ENCODE data around the gene HBZ. TPM values are rescaled to one million over a fixed set of nuclear protein-coding genes. Genes with fewer than 3 reads are reported as not detected.
"Not testable (repeated sequence)": the region's sequence is repeated elsewhere in the genome, so short reads cannot be mapped to it uniquely, and the experiment has no call there.

The HBZ gene
- total RNA-seq, 1 donor from 2014 or later, result 1.0 TPM

DNA sequence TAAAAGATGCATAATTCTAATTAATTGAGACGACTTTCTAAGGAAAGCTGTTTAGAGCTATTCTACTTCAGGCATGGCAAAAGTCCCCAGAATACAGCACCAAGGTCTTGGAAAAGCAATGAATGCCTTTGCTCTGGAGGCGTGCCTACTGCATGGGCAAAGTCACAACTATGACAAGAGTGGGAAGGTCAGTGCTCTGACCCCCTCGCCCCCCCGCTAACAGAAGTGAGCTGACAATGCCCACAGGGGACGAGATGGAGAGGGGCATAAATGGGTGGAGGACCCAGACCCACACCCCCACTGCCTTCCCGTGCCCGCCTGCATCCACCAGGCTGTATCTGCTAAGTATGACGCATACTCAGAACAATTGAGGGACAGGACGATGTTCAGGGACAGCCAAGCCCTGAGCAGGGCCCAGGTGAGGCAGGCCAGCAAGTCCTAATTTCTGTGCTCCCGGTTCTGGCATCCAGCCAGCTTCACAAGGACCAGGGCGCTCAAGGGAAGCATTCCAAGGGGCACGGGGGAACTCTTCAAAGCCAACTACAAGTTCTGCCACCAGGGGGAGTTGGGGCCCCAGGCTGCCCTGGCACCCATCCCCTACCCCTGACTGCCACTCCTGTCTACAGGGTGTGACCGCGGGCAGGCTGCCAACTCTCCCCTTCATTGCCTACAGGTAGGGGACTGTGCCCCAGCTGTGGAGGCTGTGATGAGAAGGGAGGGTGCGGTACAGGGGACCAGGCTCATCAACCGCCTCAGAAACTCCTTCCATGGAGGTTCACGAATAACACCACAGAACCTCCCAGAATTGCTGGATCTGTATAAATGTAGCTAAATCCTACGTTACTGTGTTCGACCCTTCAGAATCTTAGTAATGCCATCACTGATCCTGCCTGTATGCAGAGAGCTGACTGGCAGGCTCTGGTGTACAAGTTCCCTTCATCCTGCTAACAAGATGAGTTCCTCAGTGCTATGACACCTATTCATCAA lies 34.8 kb upstream of the HBZ start:
- H3K36me3 ChIP-seq (ENCODE audit: control insufficient read depth in 3 of 3, insufficient read depth in 3 of 3, low read length in 3 of 3), result peaks cover 16 to 25% (median 24%) of the 10 kb centered on the region in 3 donors

DNA sequence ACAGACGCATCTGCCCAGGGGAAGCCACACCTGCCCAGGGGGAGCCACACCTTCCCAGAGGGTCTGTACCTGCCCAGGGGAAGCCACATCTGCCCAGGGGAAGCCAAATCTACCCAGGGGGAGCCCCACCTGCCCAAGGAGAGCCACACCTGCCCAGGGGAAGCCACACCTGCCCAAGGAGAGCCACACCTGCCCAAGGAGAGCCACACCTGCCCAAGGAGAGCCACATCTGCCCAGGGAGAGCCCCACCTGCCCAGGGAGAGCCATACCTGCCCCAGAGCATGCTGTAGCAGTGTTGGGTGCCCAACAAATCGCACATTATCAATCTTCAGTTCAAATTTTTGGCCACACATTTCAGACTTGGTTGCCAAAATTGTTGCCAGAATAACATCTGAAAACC lies 33.6 kb upstream of the HBZ start:
- Histone ChIP-seq H3K36me3 (ENCODE audit: control insufficient read depth in 3 of 3, insufficient read depth in 3 of 3, low read length in 3 of 3) (peaks cover 14 to 31% (median 22%) of the 10 kb centered on the region in 3 donors), H3K4me1 (ENCODE audit: control insufficient read depth in 3 of 3, insufficient read depth in 3 of 3, low read length in 3 of 3) (peaks cover 0 to 7% (median 4%) of the 10 kb centered on the region in 3 donors), H3K27me3 (ENCODE audit: control insufficient read depth in 3 of 3, insufficient read depth in 3 of 3, low read length in 3 of 3) (no peaks in the 10 kb centered on the region), H3K9me3 (ENCODE audit: control insufficient read depth in 3 of 3, low read length in 3 of 3) (no peaks in the 10 kb centered on the region), H3K4me3 (ENCODE audit: low read length in 3 of 3) (no peak overlapping the region), H3K9ac (ENCODE audit: low read depth in 1 of 3, low read length in 3 of 3) (no peak overlapping the region), H3K27ac (ENCODE audit: low read depth, low read length) (no peak overlapping the region)

More for the DNA sequence above, 34.8 kb upstream of the HBZ start:
- Histone ChIP-seq H3K9ac (ENCODE audit: low read depth in 1 of 3, low read length in 3 of 3) (no peak overlapping the region), H3K4me3 (ENCODE audit: low read length in 3 of 3) (no peak overlapping the region), H3K4me1 (ENCODE audit: control insufficient read depth in 3 of 3, insufficient read depth in 3 of 3, low read length in 3 of 3) (peaks cover 4 to 15% (median 7%) of the 10 kb centered on the region in 3 donors), H3K27me3 (ENCODE audit: control insufficient read depth in 3 of 3, insufficient read depth in 3 of 3, low read length in 3 of 3) (no peaks in the 10 kb centered on the region), H3K9me3 (ENCODE audit: control insufficient read depth in 3 of 3, low read length in 3 of 3) (no peaks in the 10 kb centered on the region), H3K27ac (ENCODE audit: low read depth, low read length) (no peak overlapping the region)

DNA sequence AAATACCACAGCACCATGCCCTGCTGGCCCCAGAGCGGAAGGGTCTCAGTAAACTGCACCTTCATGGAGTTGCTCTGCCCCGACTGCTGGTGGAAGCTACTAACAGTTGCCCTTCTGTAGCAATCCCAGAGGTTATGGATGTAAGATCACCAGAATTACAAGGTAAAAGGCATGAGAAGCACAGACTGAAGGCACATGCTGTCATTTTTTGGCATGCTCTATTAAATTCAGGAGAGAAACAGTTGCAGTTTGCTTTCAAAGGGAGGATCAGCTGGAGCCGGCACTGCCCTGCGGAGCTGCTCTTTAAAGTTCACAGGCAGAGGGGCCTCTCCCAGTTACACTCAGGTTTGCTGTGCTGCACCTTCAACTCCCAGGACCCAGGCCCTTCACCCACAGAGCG lies 33.1 kb upstream of the HBZ start:
- no peak overlapping the region for H3K27ac ChIP-seq (ENCODE audit: low read depth, low read length)
- no peaks in the 10 kb centered on the region for H3K9me3 ChIP-seq (ENCODE audit: control insufficient read depth in 3 of 3, low read length in 3 of 3)
- no peak overlapping the region for H3K9ac ChIP-seq (ENCODE audit: low read depth in 1 of 3, low read length in 3 of 3)
- no peaks in the 10 kb centered on the region for H3K27me3 ChIP-seq (ENCODE audit: control insufficient read depth in 3 of 3, insufficient read depth in 3 of 3, low read length in 3 of 3)
- peaks cover 0 to 5% (median 4%) of the 10 kb centered on the region in 3 donors for H3K4me1 ChIP-seq (ENCODE audit: control insufficient read depth in 3 of 3, insufficient read depth in 3 of 3, low read length in 3 of 3)
- no peak overlapping the region for H3K4me3 ChIP-seq (ENCODE audit: low read length in 3 of 3)
- peaks cover 11 to 27% (median 21%) of the 10 kb centered on the region in 3 donors for H3K36me3 ChIP-seq (ENCODE audit: control insufficient read depth in 3 of 3, insufficient read depth in 3 of 3, low read length in 3 of 3)

- Histone ChIP-seq H3K4me1 (ENCODE audit: control insufficient read depth in 3 of 3, insufficient read depth in 3 of 3, low read length in 3 of 3) (peaks cover 0 to 5% (median 4%) of the 10 kb centered on the region in 3 donors), H3K9me3 (ENCODE audit: control insufficient read depth in 3 of 3, low read length in 3 of 3) (no peaks in the 10 kb centered on the region), H3K36me3 (ENCODE audit: control insufficient read depth in 3 of 3, insufficient read depth in 3 of 3, low read length in 3 of 3) (peaks cover 11 to 27% (median 15%) of the 10 kb centered on the region in 3 donors), H3K4me3 (ENCODE audit: low read length in 3 of 3) (no peak overlapping the region), H3K9ac (ENCODE audit: low read depth in 1 of 3, low read length in 3 of 3) (no peak overlapping the region), H3K27ac (ENCODE audit: low read depth, low read length) (no peak overlapping the region), H3K27me3 (ENCODE audit: control insufficient read depth in 3 of 3, insufficient read depth in 3 of 3, low read length in 3 of 3) (no peaks in the 10 kb centered on the region)
Observed at GRCh38 chr16:119835-120491, 32.5 kb upstream of the HBZ start.

- Histone ChIP-seq H3K4me1 (ENCODE audit: control insufficient read depth in 3 of 3, insufficient read depth in 3 of 3, low read length in 3 of 3) (peaks cover 0 to 5% (median 4%) of the 10 kb centered on the region in 3 donors), H3K36me3 (ENCODE audit: control insufficient read depth in 3 of 3, insufficient read depth in 3 of 3, low read length in 3 of 3) (peaks cover 11 to 24% (median 13%) of the 10 kb centered on the region in 3 donors), H3K27me3 (ENCODE audit: control insufficient read depth in 3 of 3, insufficient read depth in 3 of 3, low read length in 3 of 3) (no peaks in the 10 kb centered on the region), H3K4me3 (ENCODE audit: low read length in 3 of 3) (no peak overlapping the region), H3K27ac (ENCODE audit: low read depth, low read length) (no peak overlapping the region), H3K9ac (ENCODE audit: low read depth in 1 of 3, low read length in 3 of 3) (peak overlapping the region in 1 of 3 donors; percentile 34), H3K9me3 (ENCODE audit: control insufficient read depth in 3 of 3, low read length in 3 of 3) (no peaks in the 10 kb centered on the region)
Observed at GRCh38 chr16:120756-121155, 31.7 kb upstream of the HBZ start.

DNA sequence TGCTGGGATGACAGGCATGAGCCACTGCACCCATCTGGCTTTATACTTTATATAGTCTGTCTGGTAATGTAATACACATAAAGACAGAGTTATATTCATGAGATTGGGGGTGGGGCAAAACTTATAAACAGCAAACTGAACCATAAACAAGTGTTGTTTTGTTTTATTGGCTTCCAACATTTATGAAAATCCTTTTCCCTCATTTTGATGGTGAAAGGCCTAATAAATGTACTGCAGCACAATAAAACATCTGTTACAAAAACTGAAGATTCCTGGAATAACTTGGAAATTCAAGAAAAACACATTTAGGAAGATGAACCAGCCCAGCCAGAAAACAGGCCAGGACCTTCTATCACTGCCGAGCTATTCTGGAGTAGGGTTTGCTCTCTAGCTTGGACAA lies 30.1 kb upstream of the HBZ start:
- Histone ChIP-seq H3K36me3 (ENCODE audit: control insufficient read depth in 3 of 3, insufficient read depth in 3 of 3, low read length in 3 of 3) (peaks cover 6 to 16% (median 8%) of the 10 kb centered on the region in 3 donors), H3K4me1 (ENCODE audit: control insufficient read depth in 3 of 3, insufficient read depth in 3 of 3, low read length in 3 of 3) (peaks cover 0 to 5% (median 4%) of the 10 kb centered on the region in 3 donors), H3K4me3 (ENCODE audit: low read length in 3 of 3) (no peak overlapping the region), H3K27me3 (ENCODE audit: control insufficient read depth in 3 of 3, insufficient read depth in 3 of 3, low read length in 3 of 3) (no peaks in the 10 kb centered on the region), H3K9me3 (ENCODE audit: control insufficient read depth in 3 of 3, low read length in 3 of 3) (no peaks in the 10 kb centered on the region), H3K27ac (ENCODE audit: low read depth, low read length) (no peak overlapping the region), H3K9ac (ENCODE audit: low read depth in 1 of 3, low read length in 3 of 3) (no peak overlapping the region)

- H3K9me3 ChIP-seq (ENCODE audit: control insufficient read depth in 3 of 3, low read length in 3 of 3); H3K9ac ChIP-seq (ENCODE audit: low read depth in 1 of 3, low read length in 3 of 3); H3K4me1 ChIP-seq (ENCODE audit: control insufficient read depth in 3 of 3, insufficient read depth in 3 of 3, low read length in 3 of 3); H3K27ac ChIP-seq (ENCODE audit: low read depth, low read length); H3K27me3 ChIP-seq (ENCODE audit: control insufficient read depth in 3 of 3, insufficient read depth in 3 of 3, low read length in 3 of 3); H3K4me3 ChIP-seq (ENCODE audit: low read length in 3 of 3): not testable (repeated sequence)
- H3K36me3 ChIP-seq (ENCODE audit: control insufficient read depth in 3 of 3, insufficient read depth in 3 of 3, low read length in 3 of 3), result peaks cover 6 to 11% (median 8%) of the 10 kb centered on the region in 3 donors
Observed at GRCh38 chr16:123558-124350, 28.7 kb upstream of the HBZ start.

DNA sequence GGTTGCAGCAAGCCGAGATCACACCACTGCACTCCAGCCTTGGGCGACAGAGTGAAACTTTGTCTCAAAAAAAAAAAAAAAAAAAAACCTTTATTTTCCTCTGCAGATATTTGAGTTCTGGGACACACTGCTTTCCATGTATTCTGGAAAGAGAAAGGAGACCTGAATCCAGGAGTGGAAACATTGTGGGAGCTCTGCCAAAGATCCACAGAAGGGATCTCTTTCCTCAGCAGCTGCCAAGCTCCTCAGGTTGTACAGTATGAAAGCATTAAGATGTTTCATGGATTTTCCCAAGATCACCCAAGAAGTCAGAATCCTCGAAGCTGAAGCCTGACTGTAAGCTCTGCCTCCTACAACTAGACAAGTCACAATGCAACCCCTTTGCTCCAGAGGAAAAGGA lies 27.4 kb upstream of the HBZ start:
- H3K4me3 ChIP-seq (ENCODE audit: low read length in 3 of 3), result no peak overlapping the region
- no peak overlapping the region for H3K27ac ChIP-seq (ENCODE audit: low read depth, low read length)
- H3K9ac ChIP-seq (ENCODE audit: low read depth in 1 of 3, low read length in 3 of 3), result no peak overlapping the region
- peaks cover 0 to 4% (median 2%) of the 10 kb centered on the region in 3 donors for H3K4me1 ChIP-seq (ENCODE audit: control insufficient read depth in 3 of 3, insufficient read depth in 3 of 3, low read length in 3 of 3)
- no peaks in the 10 kb centered on the region for H3K9me3 ChIP-seq (ENCODE audit: control insufficient read depth in 3 of 3, low read length in 3 of 3)
- H3K36me3 ChIP-seq (ENCODE audit: control insufficient read depth in 3 of 3, insufficient read depth in 3 of 3, low read length in 3 of 3), result peaks cover 5 to 11% (median 6%) of the 10 kb centered on the region in 3 donors
- H3K27me3 ChIP-seq (ENCODE audit: control insufficient read depth in 3 of 3, insufficient read depth in 3 of 3, low read length in 3 of 3), result no peaks in the 10 kb centered on the region

DNA sequence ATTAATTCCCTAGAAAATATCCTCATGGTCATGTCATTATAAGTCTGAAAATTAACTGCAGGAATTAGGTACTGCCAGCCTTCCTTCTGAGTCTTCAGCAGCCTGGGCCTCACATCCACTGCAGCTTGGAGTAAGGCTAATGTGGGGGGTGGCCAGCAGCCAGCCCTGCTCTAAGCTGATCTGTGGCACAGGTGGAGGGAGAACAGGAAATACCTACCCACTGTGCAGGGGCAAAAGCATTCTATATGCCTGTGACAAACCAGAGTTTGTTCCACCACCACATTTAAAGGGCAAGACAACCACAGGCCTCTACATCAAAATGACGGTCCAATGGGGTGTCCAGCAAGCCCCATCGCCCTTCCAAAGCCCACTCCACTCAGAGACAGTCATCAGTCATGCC lies 23.4 kb upstream of the HBZ start:
- Histone ChIP-seq H3K27me3 (ENCODE audit: control insufficient read depth in 3 of 3, insufficient read depth in 3 of 3, low read length in 3 of 3) (no peaks in the 10 kb centered on the region), H3K9me3 (ENCODE audit: control insufficient read depth in 3 of 3, low read length in 3 of 3) (no peaks in the 10 kb centered on the region), H3K9ac (ENCODE audit: low read depth in 1 of 3, low read length in 3 of 3) (no peak overlapping the region), H3K4me1 (ENCODE audit: control insufficient read depth in 3 of 3, insufficient read depth in 3 of 3, low read length in 3 of 3) (peaks cover 0 to 2% (median 0%) of the 10 kb centered on the region in 3 donors), H3K4me3 (ENCODE audit: low read length in 3 of 3) (no peak overlapping the region), H3K27ac (ENCODE audit: low read depth, low read length) (no peak overlapping the region), H3K36me3 (ENCODE audit: control insufficient read depth in 3 of 3, insufficient read depth in 3 of 3, low read length in 3 of 3) (peaks cover 0 to 5% (median 3%) of the 10 kb centered on the region in 3 donors)

Data from skeletal muscle tissue (tissue), 4 donors.